H1 (cell line): ENCODE data around the gene SRRM2. TPM values are rescaled to one million over a fixed set of nuclear protein-coding genes. Genes with fewer than 3 reads are reported as not detected.
A peak's percentile ranks its signal among the peaks of the same experiment; 100 is the strongest.

Experiments used
- CTCF ChIA-PET: fragments of 300-600 bp; sonication (Branson Sonifier 250); formaldehyde crosslinking; loops from one replicate; lab custom pipeline; 2021; ENCODE audit not compliant: partially characterized antibody; lab: Charles Lee
- POLR2A ChIA-PET: fragments of 300-600 bp; sonication (Branson Sonifier 250); formaldehyde crosslinking; loops from one replicate; lab custom pipeline; 2021; ENCODE audit warnings: inconsistent platforms; ENCODE audit not compliant: partially characterized antibody; lab: Charles Lee
- DNase-seq, 2 experiments: peaks; one replicate each; pipeline versions ENCODE4 v3.0.0 to v3.0.0-alpha.2; 2010 to 2022; ENCODE audit warnings: low spot score in 2 of 2, low read depth in 1 of 2, mixed read lengths in 1 of 2
- FAIRE-seq: peaks from 2 replicates; lab custom pipeline; 2011; peaks lifted over from hg19 to GRCh38; lab: Jason Lieb, UNC
- H2AFZ ChIP-seq: 2 replicates; pipeline ENCODE4 v1.8.1; 2012; ENCODE audit warnings: low read length, inconsistent platforms
- H2AK5ac ChIP-seq: 2 replicates; pipeline ENCODE4 v1.6.1; 2013; ENCODE audit warnings: low read depth, low read length
- H2BK120ac ChIP-seq: replicated peaks from 2 replicates; pipeline ENCODE3; 2013; ENCODE audit warnings: low read depth, low read length, inconsistent platforms
- H2BK12ac ChIP-seq: 2 replicates; pipeline ENCODE4 v1.6.1; 2013; ENCODE audit warnings: low read depth, low read length
- H2BK15ac ChIP-seq: 2 replicates; pipeline ENCODE4 v1.6.1; 2013; ENCODE audit warnings: low read length
- H2BK20ac ChIP-seq: 2 replicates; pipeline ENCODE4 v1.6.1; 2013; ENCODE audit warnings: low read length
- H2BK5ac ChIP-seq: 2 replicates; pipeline ENCODE4 v1.6.1; 2013; ENCODE audit warnings: low read depth, low read length
- H3K14ac ChIP-seq: 2 replicates; pipeline ENCODE4 v1.6.1; 2013; ENCODE audit warnings: inconsistent platforms; ENCODE audit not compliant: insufficient read length
- H3K18ac ChIP-seq: 2 replicates; pipeline ENCODE4 v1.6.1; 2013; ENCODE audit warnings: low read length; ENCODE audit errors: extremely low read depth
- H3K23ac ChIP-seq: 2 replicates; pipeline ENCODE4 v1.6.1; 2013; ENCODE audit warnings: inconsistent platforms; ENCODE audit not compliant: insufficient read length
- H3K23me2 ChIP-seq: 2 replicates; pipeline ENCODE4 v1.6.1; 2013; ENCODE audit warnings: low read depth, low read length
- H3K27ac ChIP-seq: 2 replicates; pipeline ENCODE4 v1.6.1; 2011; ENCODE audit warnings: low read depth, low read length, inconsistent platforms
- H3K27me3 ChIP-seq, 4 experiments: replicated peaks in 1 of 4; 1 replicate in 1 of 4; 2 replicates in 3 of 4; pipeline versions ENCODE4 v1.6.1 to v1.8.1; 2011 to 2013; ENCODE audit warnings: low read length in 3 of 4, mild to moderate bottlenecking in 3 of 4, inconsistent platforms in 2 of 4, mixed read lengths in 2 of 4, moderate library complexity in 1 of 4; ENCODE audit not compliant: control insufficient read depth in 3 of 4, insufficient read depth in 3 of 4; ENCODE audit errors: extremely low read depth in 1 of 4
- H3K36me3 ChIP-seq, 4 experiments: 2 replicates each; pipeline versions ENCODE4 v1.6.1 to v1.8.1; 2011 to 2013; ENCODE audit warnings: mild to moderate bottlenecking in 4 of 4, low read length in 3 of 4, moderate library complexity in 2 of 4, control low read depth in 1 of 4, inconsistent platforms in 1 of 4; ENCODE audit not compliant: insufficient read depth in 4 of 4, control insufficient read depth in 2 of 4
- H3K4ac ChIP-seq: replicated peaks from 2 replicates; pipeline ENCODE3; 2013; ENCODE audit warnings: low read length, low read depth, mixed read lengths, inconsistent platforms; ENCODE audit not compliant: insufficient read length
- H3K4me1 ChIP-seq, 4 experiments: replicated peaks in 1 of 4; 1 replicate in 1 of 4; 2 replicates in 3 of 4; pipeline versions ENCODE4 v1.6.1 to v1.8.1; 2011 to 2013; ENCODE audit warnings: low read length in 3 of 4, inconsistent platforms in 2 of 4, mixed read lengths in 1 of 4; ENCODE audit not compliant: insufficient read depth in 4 of 4, control insufficient read depth in 3 of 4
- H3K4me2 ChIP-seq, 2 experiments: 2 replicates each; pipeline versions ENCODE4 v1.6.1 to v1.8.1; 2011 to 2013; ENCODE audit warnings: low read depth in 2 of 2, low read length in 2 of 2, control low read depth in 1 of 2, inconsistent platforms in 1 of 2, mild to moderate bottlenecking in 1 of 2; ENCODE audit not compliant: insufficient read depth in 1 of 2
- H3K4me3 ChIP-seq, 4 experiments: fragments of 200-600, 300-600 bp in 1 of 4; sonication (generic), shearing (Covaris generic), sonication (Bioruptor Twin) in 1 of 4; 2 replicates each; pipeline versions ENCODE4 v1.5.1 to v1.8.1; 2011 to 2016; ENCODE audit warnings: low read length in 4 of 4, low read depth in 3 of 4, control low read depth in 2 of 4, inconsistent platforms in 2 of 4, mild to moderate bottlenecking in 2 of 4, mixed read lengths in 1 of 4, moderate library complexity in 1 of 4; ENCODE audit not compliant: insufficient read depth in 2 of 4; ENCODE audit errors: extremely low read depth in 1 of 4
- H3K56ac ChIP-seq: replicated peaks from 2 replicates; pipeline ENCODE3; 2013; ENCODE audit warnings: low read depth, mild to moderate bottlenecking, mixed read lengths, low read length, inconsistent platforms; ENCODE audit not compliant: insufficient read length
- H3K79me1 ChIP-seq: 2 replicates; pipeline ENCODE4 v1.6.1; 2013; ENCODE audit warnings: low read depth, low read length, control low read depth
- H3K79me2 ChIP-seq, 2 experiments: 2 replicates each; pipeline versions ENCODE4 v1.6.1 to v1.8.1; 2012 to 2013; ENCODE audit warnings: low read length in 2 of 2, mild to moderate bottlenecking in 2 of 2, inconsistent platforms in 1 of 2; ENCODE audit not compliant: insufficient read depth in 2 of 2, control insufficient read depth in 1 of 2
- H3K9ac ChIP-seq, 4 experiments: replicated peaks in 1 of 4; 1 replicate in 1 of 4; 2 replicates in 3 of 4; pipeline versions ENCODE4 v1.6.1 to v1.8.1; 2011 to 2013; ENCODE audit warnings: low read depth in 3 of 4, low read length in 3 of 4, control low read depth in 2 of 4, mild to moderate bottlenecking in 2 of 4, moderate library complexity in 2 of 4, inconsistent platforms in 1 of 4; ENCODE audit errors: extremely low read depth in 1 of 4
- H3K9me3 ChIP-seq, 2 experiments: 2 replicates each; pipeline versions ENCODE4 v1.6.1 to v1.8.1; 2012 to 2013; ENCODE audit warnings: mild to moderate bottlenecking in 2 of 2, moderate library complexity in 2 of 2, control low read depth in 1 of 2, inconsistent platforms in 1 of 2, low read depth in 1 of 2, low read length in 1 of 2, mixed read lengths in 1 of 2; ENCODE audit not compliant: insufficient read depth in 2 of 2
- H4K20me1 ChIP-seq, 2 experiments: replicated peaks in 1 of 2; 2 replicates each; pipeline versions ENCODE3 to v1.8.1; 2011 to 2013; ENCODE audit warnings: inconsistent platforms in 2 of 2, low read length in 2 of 2, mild to moderate bottlenecking in 1 of 2; ENCODE audit not compliant: insufficient read depth in 2 of 2, control insufficient read depth in 1 of 2
- H4K5ac ChIP-seq: 2 replicates; pipeline ENCODE4 v1.6.1; 2013; ENCODE audit warnings: low read length, low read depth, mixed read lengths, inconsistent platforms; ENCODE audit not compliant: insufficient read length
- H4K8ac ChIP-seq: 2 replicates; pipeline ENCODE4 v1.8.0; 2013; ENCODE audit warnings: mild to moderate bottlenecking, moderate library complexity, low read length, inconsistent platforms; ENCODE audit not compliant: insufficient read depth; ENCODE audit errors: extremely low read depth
- H4K91ac ChIP-seq: replicated peaks from 2 replicates; pipeline ENCODE3; 2013; ENCODE audit warnings: low read length, mixed read lengths, inconsistent platforms; ENCODE audit not compliant: insufficient read length
- TCF12 ChIP-seq: IDR thresholded peaks from 2 replicates; pipeline ENCODE4 v1.6.1; 2011; ENCODE audit warnings: low read depth, mild to moderate bottlenecking, low read length
- WGBS, 2 experiments: shearing (Covaris generic) in 1 of 2; methylation state at CpG; one replicate each; pipeline versions ENCODE4 v1.1.6 to v1.1.7; 2013 to 2015; ENCODE audit warnings: low lambda C conversion rate in 2 of 2, mixed read lengths in 2 of 2, inconsistent platforms in 1 of 2, low coverage in 1 of 2, missing lambda C conversion rate in 1 of 2; ENCODE audit not compliant: insufficient replicate concordance in 2 of 2, insufficient coverage in 1 of 2, insufficient read length in 1 of 2; ENCODE audit errors: extremely low coverage in 1 of 2, missing lambda C conversion rate in 1 of 2; 5-methylcytosine and 5-hydroxymethylcytosine counted together
- polyA plus RNA-seq, 7 experiments: library from polyadenylated mRNA; depleted of rRNA in 3 of 7; stranded (reverse) in 5 of 7; unstranded in 2 of 7; fragments of >200 nt in 5 of 7; fragments of 200-250 nt in 2 of 7; gene quantifications; 1 replicate in 5 of 7; 2 replicates in 1 of 7; 4 replicates in 1 of 7; pipeline versions ENCODE4 v1.2.1 to v1.2.3, GENCODE V29; 2011 to 2013; ENCODE audit warnings: missing spikeins in 2 of 7, mixed read lengths in 2 of 7
- total RNA-seq: library from RNA; stranded (reverse); fragmentation: NEBNext Ultra II Directional; extraction: Animal tissue kit (Norgen Biotek cat#: 25700); gene quantifications from 2 replicates; pipeline ENCODE4 v1.2.1, GENCODE V29; 2021

The SRRM2 gene
- total and polyA plus RNA-seq, 2 of the 8 experiments (the other 6 are each of a cell fraction or from before 2014, with no cell fraction given) = 300 to 579 TPM

DNA sequence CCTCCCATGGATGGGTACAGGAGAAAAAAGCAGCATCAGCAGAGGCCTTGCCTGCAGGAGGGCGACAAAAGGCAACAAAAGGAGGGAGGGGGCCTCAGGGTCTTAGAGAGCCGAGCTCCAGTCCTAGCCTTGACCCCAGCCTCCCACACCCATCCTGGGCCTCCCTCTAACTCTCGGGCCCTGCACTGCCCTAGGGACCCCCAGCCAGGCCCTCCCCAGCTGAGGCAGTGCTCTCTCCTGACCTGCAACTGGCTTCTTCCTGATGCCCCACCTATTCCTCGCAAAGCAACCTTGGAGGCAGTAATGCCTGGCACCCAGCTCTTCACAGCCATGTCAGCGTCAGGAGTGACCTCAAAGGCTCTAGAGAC lies 15.2 kb upstream of the SRRM2 start:
- Histone ChIP-seq H3K23me2 (no peaks in the 10 kb centered on the region), H2BK120ac (no peak overlapping the region), H2BK12ac (no peak overlapping the region), H2BK15ac (no peak overlapping the region), H4K20me1 (no peaks in the 10 kb centered on the region), H3K79me1 (no peaks in the 10 kb centered on the region), H4K91ac (no peak overlapping the region), H3K27me3 (no peaks in the 10 kb centered on the region), H3K23ac (no peak overlapping the region), H2AFZ (no peak overlapping the region), H3K14ac (no peak overlapping the region), H3K4me1 (peaks cover 0 to 3% (median 0%) of the 10 kb centered on the region in 4 experiments; a peak in 4 of 7 replicates), H3K27ac (no peak overlapping the region), H3K79me2 (no peaks in the 10 kb centered on the region), H3K9ac (no peak overlapping the region), H3K9me3 (no peaks in the 10 kb centered on the region), H4K5ac (no peak overlapping the region), H2BK5ac (no peak overlapping the region), H3K18ac (no peak overlapping the region), H3K4me3 (no peak overlapping the region), H4K8ac (peak overlapping the region; percentile 35), H2AK5ac (no peak overlapping the region), H2BK20ac (no peak overlapping the region), H3K4me2 (no peak overlapping the region), H3K4ac (no peak overlapping the region), H3K36me3 (no peaks in the 10 kb centered on the region), H3K56ac (no peak overlapping the region)
- CTCF ChIA-PET = interaction anchor here (0.8 to 1.3 kb wide), 2 partner anchors 13 to 117 kb away, joined by 3 to 4 read pairs; no protein-coding TSS in a partner anchor
- DNase-seq (no peak), FAIRE-seq (no peak)
- WGBS, 2 experiments = 55% methylated on average over 3 of the region's 5 CpGs; no CpG with 5 or more reads in 1 of the 2 experiments
- no peak for TF ChIP-seq TCF12
- POLR2A ChIA-PET = interaction anchor here (1.0 to 8.0 kb wide), 4 partner anchors 9 to 22 kb away, joined by 4 to 96 read pairs (median 6); partner anchors contain the start of gene SRRM2
